ENCODE measurements around the gene ZBTB38.

DNA sequence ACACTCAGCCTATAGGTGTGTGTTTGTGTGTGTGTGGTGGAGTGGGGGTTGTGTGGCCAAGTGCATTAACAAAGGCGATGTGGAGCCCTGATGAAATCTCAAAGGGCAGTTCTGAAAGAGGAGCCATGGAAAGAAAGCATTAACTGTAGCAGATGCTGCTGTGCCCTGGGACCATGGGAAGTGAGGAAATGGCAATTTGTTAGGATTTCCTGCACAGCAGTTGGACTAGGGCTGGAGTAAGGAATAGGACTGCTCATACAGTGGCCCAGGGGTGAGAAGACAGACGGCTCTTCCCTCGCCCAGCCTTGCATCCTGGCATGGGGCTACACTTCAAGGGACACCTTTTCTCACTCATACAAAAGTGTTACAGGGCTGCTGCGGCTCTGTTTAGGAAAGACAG, 12.3 kb upstream of the ZBTB38 start:
- TF ChIP-seq, protein P1, sequence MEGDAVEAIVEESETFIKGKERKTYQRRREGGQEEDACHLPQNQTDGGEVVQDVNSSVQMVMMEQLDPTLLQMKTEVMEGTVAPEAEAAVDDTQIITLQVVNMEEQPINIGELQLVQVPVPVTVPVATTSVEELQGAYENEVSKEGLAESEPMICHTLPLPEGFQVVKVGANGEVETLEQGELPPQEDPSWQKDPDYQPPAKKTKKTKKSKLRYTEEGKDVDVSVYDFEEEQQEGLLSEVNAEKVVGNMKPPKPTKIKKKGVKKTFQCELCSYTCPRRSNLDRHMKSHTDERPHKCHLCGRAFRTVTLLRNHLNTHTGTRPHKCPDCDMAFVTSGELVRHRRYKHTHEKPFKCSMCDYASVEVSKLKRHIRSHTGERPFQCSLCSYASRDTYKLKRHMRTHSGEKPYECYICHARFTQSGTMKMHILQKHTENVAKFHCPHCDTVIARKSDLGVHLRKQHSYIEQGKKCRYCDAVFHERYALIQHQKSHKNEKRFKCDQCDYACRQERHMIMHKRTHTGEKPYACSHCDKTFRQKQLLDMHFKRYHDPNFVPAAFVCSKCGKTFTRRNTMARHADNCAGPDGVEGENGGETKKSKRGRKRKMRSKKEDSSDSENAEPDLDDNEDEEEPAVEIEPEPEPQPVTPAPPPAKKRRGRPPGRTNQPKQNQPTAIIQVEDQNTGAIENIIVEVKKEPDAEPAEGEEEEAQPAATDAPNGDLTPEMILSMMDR (IDR thresholded peaks at IDR 0.05; ENCODE audit: insufficient read depth, low read length): no peak
- TF ChIP-seq POLR2AphosphoS5 (IDR thresholded peaks at IDR 0.05; ENCODE audit: low read depth): no peak
- no peak for TF ChIP-seq SPI1 (IDR thresholded peaks at IDR 0.05; ENCODE audit: borderline replicate concordance, low read depth)
- TF ChIP-seq, protein P2, sequence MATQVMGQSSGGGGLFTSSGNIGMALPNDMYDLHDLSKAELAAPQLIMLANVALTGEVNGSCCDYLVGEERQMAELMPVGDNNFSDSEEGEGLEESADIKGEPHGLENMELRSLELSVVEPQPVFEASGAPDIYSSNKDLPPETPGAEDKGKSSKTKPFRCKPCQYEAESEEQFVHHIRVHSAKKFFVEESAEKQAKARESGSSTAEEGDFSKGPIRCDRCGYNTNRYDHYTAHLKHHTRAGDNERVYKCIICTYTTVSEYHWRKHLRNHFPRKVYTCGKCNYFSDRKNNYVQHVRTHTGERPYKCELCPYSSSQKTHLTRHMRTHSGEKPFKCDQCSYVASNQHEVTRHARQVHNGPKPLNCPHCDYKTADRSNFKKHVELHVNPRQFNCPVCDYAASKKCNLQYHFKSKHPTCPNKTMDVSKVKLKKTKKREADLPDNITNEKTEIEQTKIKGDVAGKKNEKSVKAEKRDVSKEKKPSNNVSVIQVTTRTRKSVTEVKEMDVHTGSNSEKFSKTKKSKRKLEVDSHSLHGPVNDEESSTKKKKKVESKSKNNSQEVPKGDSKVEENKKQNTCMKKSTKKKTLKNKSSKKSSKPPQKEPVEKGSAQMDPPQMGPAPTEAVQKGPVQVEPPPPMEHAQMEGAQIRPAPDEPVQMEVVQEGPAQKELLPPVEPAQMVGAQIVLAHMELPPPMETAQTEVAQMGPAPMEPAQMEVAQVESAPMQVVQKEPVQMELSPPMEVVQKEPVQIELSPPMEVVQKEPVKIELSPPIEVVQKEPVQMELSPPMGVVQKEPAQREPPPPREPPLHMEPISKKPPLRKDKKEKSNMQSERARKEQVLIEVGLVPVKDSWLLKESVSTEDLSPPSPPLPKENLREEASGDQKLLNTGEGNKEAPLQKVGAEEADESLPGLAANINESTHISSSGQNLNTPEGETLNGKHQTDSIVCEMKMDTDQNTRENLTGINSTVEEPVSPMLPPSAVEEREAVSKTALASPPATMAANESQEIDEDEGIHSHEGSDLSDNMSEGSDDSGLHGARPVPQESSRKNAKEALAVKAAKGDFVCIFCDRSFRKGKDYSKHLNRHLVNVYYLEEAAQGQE (IDR thresholded peaks at IDR 0.05; ENCODE audit: insufficient replicate concordance, low read depth): no peak
- no peak for TF ChIP-seq GABPA (IDR thresholded peaks at IDR 0.05; ENCODE audit: low read depth)
